Measurements from ENCODE around the gene NTNG1.

Gene NTNG1

DNA sequence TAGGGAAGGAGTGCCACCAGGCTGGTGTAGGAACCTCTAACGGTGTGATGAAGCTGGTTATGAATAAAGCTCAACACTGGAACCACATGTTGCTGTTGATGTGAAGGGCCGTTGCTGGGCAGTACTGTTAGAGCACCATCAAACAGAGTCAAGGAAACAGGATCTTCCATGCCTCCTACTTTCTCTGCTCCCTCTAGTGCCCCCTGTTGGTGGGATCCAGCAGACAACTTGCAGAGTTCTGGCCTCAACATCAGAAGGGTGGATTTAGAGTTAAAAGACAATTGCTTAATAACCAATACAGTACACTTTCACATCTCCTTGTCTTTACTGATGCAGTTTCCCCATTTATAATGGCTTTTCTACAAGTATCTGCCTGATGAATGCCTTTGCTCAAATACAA lies 336.4 kb downstream of the NTNG1 start:
- H3K4me1 ChIP-seq, result no peaks in the 10 kb centered on the region
- H3K27me3 ChIP-seq (ENCODE audit: control insufficient read depth, insufficient read depth, low read length), result no peaks in the 10 kb centered on the region
- H3K9me3 ChIP-seq (ENCODE audit: control insufficient read depth, low read length), result no peaks in the 10 kb centered on the region
- H3K4me2 ChIP-seq (ENCODE audit: low read length), result no peak overlapping the region
- no peak overlapping the region for H3K27ac ChIP-seq
- no peak overlapping the region for H3K9ac ChIP-seq
- TF ChIP-seq, protein P1, sequence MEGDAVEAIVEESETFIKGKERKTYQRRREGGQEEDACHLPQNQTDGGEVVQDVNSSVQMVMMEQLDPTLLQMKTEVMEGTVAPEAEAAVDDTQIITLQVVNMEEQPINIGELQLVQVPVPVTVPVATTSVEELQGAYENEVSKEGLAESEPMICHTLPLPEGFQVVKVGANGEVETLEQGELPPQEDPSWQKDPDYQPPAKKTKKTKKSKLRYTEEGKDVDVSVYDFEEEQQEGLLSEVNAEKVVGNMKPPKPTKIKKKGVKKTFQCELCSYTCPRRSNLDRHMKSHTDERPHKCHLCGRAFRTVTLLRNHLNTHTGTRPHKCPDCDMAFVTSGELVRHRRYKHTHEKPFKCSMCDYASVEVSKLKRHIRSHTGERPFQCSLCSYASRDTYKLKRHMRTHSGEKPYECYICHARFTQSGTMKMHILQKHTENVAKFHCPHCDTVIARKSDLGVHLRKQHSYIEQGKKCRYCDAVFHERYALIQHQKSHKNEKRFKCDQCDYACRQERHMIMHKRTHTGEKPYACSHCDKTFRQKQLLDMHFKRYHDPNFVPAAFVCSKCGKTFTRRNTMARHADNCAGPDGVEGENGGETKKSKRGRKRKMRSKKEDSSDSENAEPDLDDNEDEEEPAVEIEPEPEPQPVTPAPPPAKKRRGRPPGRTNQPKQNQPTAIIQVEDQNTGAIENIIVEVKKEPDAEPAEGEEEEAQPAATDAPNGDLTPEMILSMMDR (IDR thresholded peaks at IDR 0.05), result no peak
- H3K36me3 ChIP-seq (ENCODE audit: control insufficient read depth, insufficient read depth, low read length), result no peaks in the 10 kb centered on the region
- no peaks in the 10 kb centered on the region for H3K79me2 ChIP-seq
- H3K4me3 ChIP-seq (ENCODE audit: low read depth, low read length), result no peak overlapping the region
- H2AFZ ChIP-seq, result no peak overlapping the region

DNA sequence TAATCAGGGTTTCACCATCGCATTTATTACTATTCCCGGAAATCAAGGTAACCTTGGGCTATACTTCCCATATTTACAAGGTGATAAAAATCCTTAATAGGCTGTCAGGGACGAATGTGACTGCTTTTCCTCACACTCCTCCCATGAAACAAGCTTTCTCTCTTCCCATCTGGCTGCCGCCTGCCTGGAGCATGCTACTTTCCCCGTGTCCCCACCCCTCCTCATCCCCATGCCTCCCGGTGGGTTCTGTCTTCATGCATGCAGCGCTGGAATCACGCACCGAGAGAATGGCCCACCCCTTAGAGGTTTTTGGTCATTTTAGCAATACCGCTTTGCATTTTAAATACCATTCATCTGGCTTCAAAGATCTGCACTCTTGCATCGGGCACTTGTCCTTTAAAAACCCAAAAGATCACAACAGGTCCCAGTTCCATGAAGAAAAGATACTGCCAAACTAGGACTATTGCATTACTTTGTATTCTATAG lies 339.1 kb downstream of the NTNG1 start:
- no peak overlapping the region for H2AFZ ChIP-seq
- H3K9ac ChIP-seq, result no peak overlapping the region
- no peaks in the 10 kb centered on the region for H3K9me3 ChIP-seq (ENCODE audit: control insufficient read depth, low read length)
- H3K27ac ChIP-seq, result no peak overlapping the region
- no peaks in the 10 kb centered on the region for H3K36me3 ChIP-seq (ENCODE audit: control insufficient read depth, insufficient read depth, low read length)
- H3K79me2 ChIP-seq, result no peaks in the 10 kb centered on the region
- H3K27me3 ChIP-seq (ENCODE audit: control insufficient read depth, insufficient read depth, low read length), result no peaks in the 10 kb centered on the region
- no peak overlapping the region for H3K4me3 ChIP-seq (ENCODE audit: low read depth, low read length)
- H3K4me2 ChIP-seq (ENCODE audit: low read length), result no peak overlapping the region
- TF ChIP-seq, protein P1 (IDR thresholded peaks at IDR 0.05), result no peak
- no peaks in the 10 kb centered on the region for H3K4me1 ChIP-seq

DNA sequence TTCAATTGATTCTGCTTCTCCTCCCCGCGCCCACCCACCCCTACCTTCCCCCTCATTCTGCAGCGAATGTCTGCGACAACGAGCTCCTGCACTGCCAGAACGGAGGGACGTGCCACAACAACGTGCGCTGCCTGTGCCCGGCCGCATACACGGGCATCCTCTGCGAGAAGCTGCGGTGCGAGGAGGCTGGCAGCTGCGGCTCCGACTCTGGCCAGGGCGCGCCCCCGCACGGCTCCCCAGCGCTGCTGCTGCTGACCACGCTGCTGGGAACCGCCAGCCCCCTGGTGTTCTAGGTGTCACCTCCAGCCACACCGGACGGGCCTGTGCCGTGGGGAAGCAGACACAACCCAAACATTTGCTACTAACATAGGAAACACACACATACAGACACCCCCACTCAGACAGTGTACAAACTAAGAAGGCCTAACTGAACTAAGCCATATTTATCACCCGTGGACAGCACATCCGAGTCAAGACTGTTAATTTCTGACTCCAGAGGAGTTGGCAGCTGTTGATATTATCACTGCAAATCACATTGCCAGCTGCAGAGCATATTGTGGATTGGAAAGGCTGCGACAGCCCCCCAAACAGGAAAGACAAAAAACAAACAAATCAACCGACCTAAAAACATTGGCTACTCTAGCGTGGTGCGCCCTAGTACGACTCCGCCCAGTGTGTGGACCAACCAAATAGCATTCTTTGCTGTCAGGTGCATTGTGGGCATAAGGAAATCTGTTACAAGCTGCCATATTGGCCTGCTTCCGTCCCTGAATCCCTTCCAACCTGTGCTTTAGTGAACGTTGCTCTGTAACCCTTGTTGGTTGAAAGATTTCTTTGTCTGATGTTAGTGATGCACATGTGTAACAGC lies 339.9 kb downstream of the NTNG1 start:
- no peak overlapping the region for H3K4me3 ChIP-seq (ENCODE audit: low read depth, low read length)
- no peaks in the 10 kb centered on the region for H3K27me3 ChIP-seq (ENCODE audit: control insufficient read depth, insufficient read depth, low read length)
- no peak overlapping the region for H3K9ac ChIP-seq

DNA sequence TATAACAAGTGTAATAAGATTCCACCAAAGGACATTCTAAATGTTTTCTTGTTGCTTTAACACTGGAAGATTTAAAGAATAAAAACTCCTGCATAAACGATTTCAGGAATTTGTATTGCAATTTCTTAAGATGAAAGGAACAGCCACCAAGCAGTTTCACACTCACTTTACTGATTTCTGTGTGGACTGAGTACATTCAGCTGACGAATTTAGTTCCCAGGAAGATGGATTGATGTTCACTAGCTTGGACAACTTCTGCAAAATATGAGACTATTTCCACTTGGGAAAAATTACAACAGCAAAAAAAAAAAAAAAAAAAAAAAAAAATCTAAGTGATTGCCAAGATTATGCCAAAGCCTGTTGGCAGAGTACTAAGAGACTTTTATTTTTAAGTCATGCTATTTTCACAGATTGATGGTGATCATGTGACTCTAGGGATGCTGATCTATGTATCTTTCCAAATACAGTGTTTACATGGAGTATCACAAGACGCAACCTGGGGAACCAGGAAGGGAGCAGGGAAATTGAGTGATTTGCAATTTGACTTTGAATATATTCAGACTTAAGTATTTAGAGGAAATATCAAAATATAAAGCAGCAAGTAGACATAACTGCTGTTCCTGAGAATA lies 341.0 kb downstream of the NTNG1 start:
- no peaks in the 10 kb centered on the region for H3K36me3 ChIP-seq (ENCODE audit: control insufficient read depth, insufficient read depth, low read length)
- no peak overlapping the region for H3K9ac ChIP-seq
- no peaks in the 10 kb centered on the region for H3K9me3 ChIP-seq (ENCODE audit: control insufficient read depth, low read length)
- no peak overlapping the region for H3K4me2 ChIP-seq (ENCODE audit: low read length)
- H2AFZ ChIP-seq, result no peak overlapping the region
- no peak overlapping the region for H3K27ac ChIP-seq
- H3K27me3 ChIP-seq (ENCODE audit: control insufficient read depth, insufficient read depth, low read length), result no peaks in the 10 kb centered on the region
- no peaks in the 10 kb centered on the region for H3K79me2 ChIP-seq
- no peak overlapping the region for H3K4me3 ChIP-seq (ENCODE audit: low read depth, low read length)
- TF ChIP-seq, protein P1 (IDR thresholded peaks at IDR 0.05), result no peak
- no peaks in the 10 kb centered on the region for H3K4me1 ChIP-seq

More for the DNA sequence above, 339.9 kb downstream of the NTNG1 start:
- Histone ChIP-seq H2AFZ (no peak overlapping the region), H3K27ac (no peak overlapping the region), H3K4me2 (ENCODE audit: low read length) (no peak overlapping the region), H3K79me2 (no peaks in the 10 kb centered on the region), H3K4me1 (no peaks in the 10 kb centered on the region), H3K36me3 (ENCODE audit: control insufficient read depth, insufficient read depth, low read length) (no peaks in the 10 kb centered on the region), H3K9me3 (ENCODE audit: control insufficient read depth, low read length) (no peaks in the 10 kb centered on the region)
- TF ChIP-seq, protein P1 (IDR thresholded peaks at IDR 0.05), result no peak
